ENCODE data around the gene ANKFN1. TPM values are rescaled to one million over a fixed set of nuclear protein-coding genes. Genes with fewer than 3 reads are reported as not detected.
"Not testable (repeated sequence)": the region's sequence is repeated elsewhere in the genome, so short reads cannot be mapped to it uniquely, and the experiment has no call there.

ANKFN1 gene
- total RNA-seq, 1 donor from 2014 or later = 0.21 TPM

DNA sequence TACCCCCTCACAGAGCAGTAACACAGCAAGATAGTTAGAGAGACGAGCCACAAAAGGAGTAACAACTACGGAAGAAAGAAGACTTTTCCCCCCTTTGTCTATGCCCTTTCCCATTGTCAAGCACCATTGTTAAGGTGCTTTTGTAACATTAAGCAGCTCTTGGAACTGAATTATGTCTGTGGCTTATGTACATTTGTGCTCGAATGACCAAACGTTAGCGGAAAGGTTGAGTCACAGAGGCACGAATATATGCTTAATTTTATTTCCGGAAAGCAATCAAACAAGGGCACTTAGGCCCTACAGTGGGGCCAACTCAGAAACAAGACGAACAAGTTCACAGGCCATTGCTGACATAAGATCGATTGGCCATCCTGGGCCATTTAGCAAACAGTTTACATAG is 109.5 kb downstream of the ANKFN1 start:
- H3K4me3 Mint-ChIP-seq = no peak overlapping the region
- peaks cover 8% of the 10 kb centered on the region for H3K4me1 Mint-ChIP-seq
- no peak overlapping the region for H3K27ac Mint-ChIP-seq (ENCODE audit: unreplicated experiment)
- TF ChIP-seq, protein P1, sequence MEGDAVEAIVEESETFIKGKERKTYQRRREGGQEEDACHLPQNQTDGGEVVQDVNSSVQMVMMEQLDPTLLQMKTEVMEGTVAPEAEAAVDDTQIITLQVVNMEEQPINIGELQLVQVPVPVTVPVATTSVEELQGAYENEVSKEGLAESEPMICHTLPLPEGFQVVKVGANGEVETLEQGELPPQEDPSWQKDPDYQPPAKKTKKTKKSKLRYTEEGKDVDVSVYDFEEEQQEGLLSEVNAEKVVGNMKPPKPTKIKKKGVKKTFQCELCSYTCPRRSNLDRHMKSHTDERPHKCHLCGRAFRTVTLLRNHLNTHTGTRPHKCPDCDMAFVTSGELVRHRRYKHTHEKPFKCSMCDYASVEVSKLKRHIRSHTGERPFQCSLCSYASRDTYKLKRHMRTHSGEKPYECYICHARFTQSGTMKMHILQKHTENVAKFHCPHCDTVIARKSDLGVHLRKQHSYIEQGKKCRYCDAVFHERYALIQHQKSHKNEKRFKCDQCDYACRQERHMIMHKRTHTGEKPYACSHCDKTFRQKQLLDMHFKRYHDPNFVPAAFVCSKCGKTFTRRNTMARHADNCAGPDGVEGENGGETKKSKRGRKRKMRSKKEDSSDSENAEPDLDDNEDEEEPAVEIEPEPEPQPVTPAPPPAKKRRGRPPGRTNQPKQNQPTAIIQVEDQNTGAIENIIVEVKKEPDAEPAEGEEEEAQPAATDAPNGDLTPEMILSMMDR (conservative IDR thresholded peaks at IDR 0.05) = no peak
- no peaks in the 10 kb centered on the region for H3K36me3 Mint-ChIP-seq (ENCODE audit: low read depth)
- no peak for DNase-seq (ENCODE audit: low read depth, low spot score)
- H3K9me3 Mint-ChIP-seq = no peaks in the 10 kb centered on the region
- peaks cover 5% of the 10 kb centered on the region for H3K27me3 Mint-ChIP-seq (ENCODE audit: low read depth)

DNA sequence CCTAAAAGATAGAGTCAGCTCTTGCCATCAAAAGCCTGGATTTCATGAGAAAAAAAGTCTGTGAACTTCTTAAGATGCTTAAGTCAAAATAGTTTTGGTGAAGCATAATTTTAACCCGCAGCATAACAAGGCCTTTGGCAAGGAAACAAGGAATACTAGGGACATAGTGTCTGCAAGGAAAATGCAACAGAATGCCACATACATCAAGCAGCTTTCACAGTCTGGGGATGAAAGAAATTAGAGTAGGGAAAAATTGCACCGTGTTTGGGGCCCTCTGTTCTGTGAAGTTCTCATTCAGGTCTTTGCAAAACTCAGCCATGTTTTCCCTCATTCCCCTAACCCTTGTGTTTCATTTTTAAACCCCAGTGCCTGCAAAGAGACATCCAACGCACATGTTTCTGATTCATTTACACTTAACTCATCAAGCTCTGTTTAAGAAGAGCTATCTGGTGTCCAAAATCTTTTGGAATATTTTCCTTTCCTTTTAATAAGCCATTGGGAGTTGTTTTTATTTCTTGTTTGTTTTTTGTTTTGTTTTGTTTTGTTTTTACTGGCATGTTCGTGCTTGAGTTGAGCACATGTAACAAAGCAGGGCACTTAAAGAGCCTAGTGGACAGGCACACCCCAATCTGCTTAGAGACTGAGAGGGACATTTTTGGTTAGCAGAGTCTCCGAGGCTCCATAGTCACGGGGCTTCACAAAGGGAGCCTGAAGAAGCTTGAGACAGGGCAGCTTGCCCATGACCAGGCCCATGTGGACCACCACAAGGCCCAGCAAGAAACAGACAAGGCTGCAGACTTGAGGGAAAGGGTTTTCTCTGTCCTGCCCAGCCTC is 116.5 kb downstream of the ANKFN1 start:
- Mint-ChIP-seq H3K9me3 (peaks cover 2% of the 10 kb centered on the region), H3K4me3 (no peak overlapping the region), H3K36me3 (ENCODE audit: low read depth) (no peaks in the 10 kb centered on the region), H3K27me3 (ENCODE audit: low read depth) (no peaks in the 10 kb centered on the region), H3K4me1 (no peaks in the 10 kb centered on the region), H3K27ac (ENCODE audit: unreplicated experiment) (no peak overlapping the region)
- TF ChIP-seq, protein P1 (conservative IDR thresholded peaks at IDR 0.05) = no peak
- no peak for DNase-seq (ENCODE audit: low read depth, low spot score)

- H3K4me3 Mint-ChIP-seq = no peak overlapping the region
- H3K36me3 Mint-ChIP-seq (ENCODE audit: low read depth) = no peaks in the 10 kb centered on the region
- no peaks in the 10 kb centered on the region for H3K4me1 Mint-ChIP-seq
- no peak for DNase-seq (ENCODE audit: low read depth, low spot score)
- TF ChIP-seq, protein P1 (conservative IDR thresholded peaks at IDR 0.05) = no peak
- H3K27me3 Mint-ChIP-seq (ENCODE audit: low read depth) = no peaks in the 10 kb centered on the region
- H3K9me3 Mint-ChIP-seq = peaks cover 2% of the 10 kb centered on the region
- H3K27ac Mint-ChIP-seq (ENCODE audit: unreplicated experiment) = no peak overlapping the region
These were observed 121.2 kb downstream of the ANKFN1 start for GRCh38 chr17:56274491-56274890.

DNA sequence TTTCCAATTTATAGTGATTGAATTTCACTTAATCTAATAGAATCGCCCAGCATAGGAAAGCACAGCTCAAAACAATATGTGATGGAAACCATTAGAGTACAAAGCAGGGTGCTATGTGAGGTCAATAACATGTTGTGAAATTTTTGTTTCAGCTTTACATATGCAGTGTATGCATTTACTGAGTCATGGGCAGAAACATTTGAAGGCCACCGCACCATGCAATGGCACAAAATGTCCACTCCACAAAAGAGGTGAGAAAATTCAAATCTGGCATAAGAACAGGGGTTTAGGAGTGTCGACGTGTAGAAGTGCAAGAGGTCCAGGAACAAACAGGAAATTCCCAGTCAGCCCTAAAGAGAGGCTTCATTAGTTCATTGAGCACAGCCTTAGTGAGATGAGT is 131.2 kb downstream of the ANKFN1 start:
- TF ChIP-seq, protein P1 (conservative IDR thresholded peaks at IDR 0.05) = no peak
- no peak for DNase-seq (ENCODE audit: low read depth, low spot score)
- Mint-ChIP-seq H3K9me3 (no peaks in the 10 kb centered on the region), H3K27me3 (ENCODE audit: low read depth) (no peaks in the 10 kb centered on the region), H3K4me1 (no peaks in the 10 kb centered on the region), H3K36me3 (ENCODE audit: low read depth) (no peaks in the 10 kb centered on the region), H3K4me3 (no peak overlapping the region), H3K27ac (ENCODE audit: unreplicated experiment) (no peak overlapping the region)

DNA sequence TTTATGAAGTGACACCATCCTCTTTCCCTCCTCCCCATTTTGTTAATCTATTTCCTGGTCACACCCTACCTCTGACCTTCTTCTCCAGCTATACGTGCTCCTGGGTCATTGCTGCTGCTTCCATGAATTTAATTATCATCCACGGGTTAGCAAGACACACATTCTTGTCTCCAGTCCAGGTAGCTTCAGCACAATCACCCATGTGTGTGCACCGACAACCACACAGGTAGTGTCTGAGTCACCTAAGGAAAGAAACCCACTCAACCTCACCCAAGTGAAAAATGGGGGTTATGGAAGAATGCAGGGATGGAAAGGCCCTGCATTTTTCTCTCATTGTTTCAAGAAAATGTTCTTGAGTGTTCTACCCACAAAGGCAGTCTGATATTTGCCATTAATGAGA is 135.5 kb downstream of the ANKFN1 start:
- H3K27ac Mint-ChIP-seq (ENCODE audit: unreplicated experiment); H3K4me1 Mint-ChIP-seq; H3K27me3 Mint-ChIP-seq (ENCODE audit: low read depth); DNase-seq (ENCODE audit: low read depth, low spot score); H3K9me3 Mint-ChIP-seq; H3K36me3 Mint-ChIP-seq (ENCODE audit: low read depth); H3K4me3 Mint-ChIP-seq: not testable (repeated sequence)

DNA sequence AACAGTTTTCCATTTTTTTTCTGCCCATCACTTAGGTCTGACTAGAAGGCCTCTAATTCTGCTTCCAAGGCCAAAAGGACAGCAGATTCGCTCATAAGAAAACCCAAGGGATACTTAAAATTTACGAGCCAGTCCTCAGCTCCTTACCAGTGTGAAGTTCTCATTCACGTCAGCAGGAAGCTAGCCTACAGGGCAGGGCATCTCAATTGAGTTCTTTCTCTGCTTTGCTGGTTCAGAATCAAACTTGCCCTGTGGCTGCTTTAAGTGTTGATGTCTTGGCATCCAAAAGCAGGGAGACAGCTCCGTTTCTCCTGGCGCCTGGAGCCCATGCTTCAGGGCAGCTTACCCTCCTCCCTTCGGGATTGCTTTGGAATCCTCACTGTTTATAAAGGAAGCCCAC is 136.0 kb downstream of the ANKFN1 start:
- Mint-ChIP-seq H3K4me1 (no peaks in the 10 kb centered on the region), H3K27me3 (ENCODE audit: low read depth) (no peaks in the 10 kb centered on the region), H3K9me3 (no peaks in the 10 kb centered on the region), H3K4me3 (no peak overlapping the region), H3K36me3 (ENCODE audit: low read depth) (no peaks in the 10 kb centered on the region), H3K27ac (ENCODE audit: unreplicated experiment) (no peak overlapping the region)
- no peak for DNase-seq (ENCODE audit: low read depth, low spot score)
- TF ChIP-seq, protein P1 (conservative IDR thresholded peaks at IDR 0.05) = no peak

Measured in neural crest cell (in vitro differentiated cells).